ENCODE data around the gene ZNF511.
A peak's percentile ranks its signal among the peaks of the same experiment; 100 is the strongest.

Gene ZNF511

DNA sequence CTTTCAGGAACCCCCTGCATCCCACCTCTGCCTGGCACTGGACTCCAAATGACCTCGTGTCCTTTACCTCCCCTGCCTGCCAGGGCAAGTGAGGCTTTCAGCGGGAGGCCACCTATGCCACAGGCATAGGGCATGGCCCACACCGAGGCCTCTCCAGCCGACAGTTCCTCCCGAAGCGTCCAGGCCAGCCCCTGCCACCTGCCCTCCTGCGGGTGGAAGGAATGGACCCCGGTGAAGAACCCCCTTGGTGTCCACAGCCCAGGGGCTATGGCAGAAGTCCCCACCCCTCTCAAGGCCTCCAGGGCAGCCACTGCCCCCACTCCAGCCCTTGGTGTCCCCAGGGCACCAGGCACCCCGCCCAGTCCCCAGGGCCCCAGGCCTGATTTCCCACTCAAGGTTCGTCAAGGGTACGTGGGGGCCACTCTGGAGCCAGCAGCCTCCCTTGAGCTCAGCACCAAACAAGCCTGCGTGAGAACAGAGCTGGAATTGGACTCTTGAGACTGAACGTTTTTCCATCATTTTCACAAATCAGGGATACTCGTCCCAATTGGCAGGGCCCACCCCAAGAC is 46.0 kb downstream of the ZNF511 start:
- H3K27me3 Mint-ChIP-seq: peaks cover under 1% of the 10 kb centered on the region
- ATAC-seq: no peak
- H3K27ac Mint-ChIP-seq: no peak overlapping the region
- H3K4me1 Mint-ChIP-seq: peaks cover 21% of the 10 kb centered on the region
- no peak overlapping the region for H3K4me3 Mint-ChIP-seq
- no peaks in the 10 kb centered on the region for H3K36me3 Mint-ChIP-seq
- no peaks in the 10 kb centered on the region for H3K9me3 Mint-ChIP-seq

DNA sequence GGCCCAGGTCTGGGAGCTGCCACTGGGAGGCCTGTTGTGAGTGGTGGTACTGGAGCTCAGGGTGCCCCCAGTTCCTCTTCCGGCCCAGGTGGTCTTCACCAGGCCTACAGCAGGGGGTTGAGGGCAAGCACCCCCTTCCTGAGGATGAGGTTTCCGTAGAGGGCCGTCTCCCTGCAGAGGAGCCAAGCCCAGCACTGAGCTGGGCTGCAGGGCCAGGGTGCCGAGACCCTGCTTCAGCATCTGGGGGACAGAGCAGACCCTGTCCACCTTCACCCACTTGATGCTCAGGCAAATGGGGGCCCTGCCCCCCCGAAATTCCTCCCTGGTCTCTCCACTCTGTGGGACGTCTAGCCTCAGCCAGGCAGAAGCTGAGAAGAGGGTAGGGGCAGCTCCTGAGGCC is 46.6 kb downstream of the ZNF511 start:
- no peak for ATAC-seq
- Mint-ChIP-seq H3K36me3 (no peaks in the 10 kb centered on the region), H3K27ac (no peak overlapping the region), H3K27me3 (no peaks in the 10 kb centered on the region), H3K4me3 (no peak overlapping the region), H3K4me1 (peaks cover 26% of the 10 kb centered on the region), H3K9me3 (no peaks in the 10 kb centered on the region)

DNA sequence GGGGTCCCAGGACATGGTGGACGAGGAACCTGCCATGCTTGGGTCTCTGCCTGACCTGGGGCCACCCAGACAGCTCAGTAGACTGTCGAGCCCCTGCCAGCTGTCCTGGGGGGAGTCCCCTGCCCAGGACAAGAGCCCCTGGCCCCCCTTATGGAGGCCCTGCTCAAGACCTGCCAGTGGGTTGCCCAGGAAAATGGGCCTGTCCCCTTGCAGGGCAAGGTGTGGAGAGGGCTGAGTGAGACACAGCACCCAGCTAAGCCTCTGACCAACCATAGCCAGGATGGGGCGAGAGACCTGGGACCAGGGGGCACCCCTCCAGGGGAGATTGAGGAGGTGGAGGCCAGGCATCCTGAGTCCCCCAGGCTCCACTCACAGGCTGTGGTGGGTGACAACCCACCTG is 47.3 kb downstream of the ZNF511 start:
- Mint-ChIP-seq H3K36me3 (no peaks in the 10 kb centered on the region), H3K4me3 (peak overlapping the region; percentile 68), H3K4me1 (peaks cover 32% of the 10 kb centered on the region), H3K9me3 (no peaks in the 10 kb centered on the region), H3K27me3 (no peaks in the 10 kb centered on the region), H3K27ac (peak overlapping the region; percentile 24)
- ATAC-seq: no peak

DNA sequence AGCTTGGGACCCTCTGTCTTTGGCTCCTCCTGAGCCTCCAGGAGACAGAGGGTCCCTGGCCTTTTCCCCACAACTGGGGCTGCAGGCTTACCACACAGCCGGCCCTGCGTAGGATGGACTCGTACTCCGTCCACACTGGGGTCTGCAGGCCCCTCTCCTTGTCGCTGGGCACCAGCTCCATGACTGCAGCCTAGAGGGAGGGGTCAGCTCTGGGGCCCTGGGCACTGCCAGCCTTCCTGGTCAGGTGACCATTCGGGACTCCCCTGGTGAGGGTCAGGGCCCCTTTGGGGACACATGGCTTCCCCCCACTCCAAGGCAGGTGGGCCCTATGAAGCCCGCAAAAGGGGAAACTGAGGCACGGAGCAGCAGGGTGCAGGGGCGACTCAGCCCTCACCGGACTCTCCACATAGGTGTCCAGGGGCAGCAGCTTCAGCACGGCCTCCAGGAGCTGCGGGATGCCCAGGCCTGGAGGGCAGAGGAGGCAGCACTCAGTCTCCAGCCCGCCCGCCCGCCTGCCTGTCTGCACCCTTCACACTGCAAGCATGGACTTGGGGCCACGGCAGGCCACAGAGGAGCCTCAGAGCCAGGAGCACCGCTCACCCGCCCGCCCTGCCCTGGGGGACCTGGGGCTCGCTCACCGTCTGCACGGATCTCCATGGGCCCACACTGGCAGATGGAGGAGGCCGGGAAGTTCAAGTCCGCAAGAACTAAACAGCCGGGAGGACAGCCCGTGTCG is 48.0 kb downstream of the ZNF511 start:
- Mint-ChIP-seq H3K4me3 (peak overlapping the region; percentile 74), H3K27ac (peak overlapping the region; percentile 24)
- ATAC-seq: no peak

DNA sequence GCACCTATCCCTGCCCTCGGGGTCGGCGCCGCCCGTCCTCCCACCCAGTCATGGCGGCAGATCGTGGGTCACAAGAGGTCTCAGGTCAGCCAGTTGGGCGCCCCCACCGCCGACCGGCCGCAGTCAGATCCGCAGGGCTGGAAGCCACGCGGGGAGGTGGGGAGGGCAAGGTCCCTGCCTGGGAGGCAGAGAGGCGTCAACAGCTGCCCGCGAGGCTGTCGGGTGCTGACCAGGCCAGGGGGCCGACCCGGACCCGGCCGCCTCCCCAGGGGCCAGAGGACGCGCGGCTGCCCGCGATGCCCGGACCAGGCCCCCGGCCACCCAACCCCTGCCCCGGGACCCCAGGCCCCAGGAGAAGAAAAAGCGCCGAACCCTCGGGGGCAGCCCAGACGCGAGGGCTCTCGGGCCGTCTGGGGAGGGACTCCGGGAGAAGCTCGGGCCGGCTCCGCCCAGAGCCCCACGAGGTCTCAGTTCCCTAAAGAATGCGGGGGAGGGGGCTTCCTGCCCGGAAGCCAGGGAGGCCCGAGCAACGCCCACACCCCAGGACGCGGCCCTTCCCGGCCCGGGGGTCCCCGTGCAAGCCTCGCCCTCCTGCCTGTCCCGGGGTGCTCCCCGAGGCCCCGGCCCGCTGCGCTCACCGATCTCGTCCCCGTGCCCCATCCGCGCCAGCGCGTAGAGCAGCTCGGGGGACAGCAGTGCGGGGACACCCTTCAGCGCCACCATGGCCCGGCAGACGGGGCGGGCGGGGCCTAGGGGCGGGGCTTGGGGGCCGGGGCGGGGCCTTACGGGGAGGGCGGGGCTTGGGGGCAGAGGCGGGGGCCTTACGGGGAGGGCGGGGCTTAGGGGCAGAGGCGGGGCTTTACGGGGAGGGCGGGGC is 48.8 kb downstream of the ZNF511 start, which contains the start of gene FUOM:
Gene FUOM (minus strand): TSS at position 735 of the 877 bp plus-strand sequence. CDS start 12 bp downstream, at position 723.
- H3K4me1 Mint-ChIP-seq: peaks cover 46% of the 10 kb centered on the region
- no peaks in the 10 kb centered on the region for H3K9me3 Mint-ChIP-seq
- peaks cover 9% of the 10 kb centered on the region for H3K36me3 Mint-ChIP-seq
- peak within 1 kb of the TSS; percentile 24 for H3K27ac Mint-ChIP-seq
- peak within 1 kb of the TSS; percentile 74 for H3K4me3 Mint-ChIP-seq
- no peaks in the 10 kb centered on the region for H3K27me3 Mint-ChIP-seq
- ATAC-seq: peak; percentile 82

More for the DNA sequence above, 48.0 kb downstream of the ZNF511 start:
- H3K27me3 Mint-ChIP-seq: no peaks in the 10 kb centered on the region
- H3K4me1 Mint-ChIP-seq: peaks cover 39% of the 10 kb centered on the region
- peaks cover under 1% of the 10 kb centered on the region for H3K36me3 Mint-ChIP-seq
- no peaks in the 10 kb centered on the region for H3K9me3 Mint-ChIP-seq

DNA sequence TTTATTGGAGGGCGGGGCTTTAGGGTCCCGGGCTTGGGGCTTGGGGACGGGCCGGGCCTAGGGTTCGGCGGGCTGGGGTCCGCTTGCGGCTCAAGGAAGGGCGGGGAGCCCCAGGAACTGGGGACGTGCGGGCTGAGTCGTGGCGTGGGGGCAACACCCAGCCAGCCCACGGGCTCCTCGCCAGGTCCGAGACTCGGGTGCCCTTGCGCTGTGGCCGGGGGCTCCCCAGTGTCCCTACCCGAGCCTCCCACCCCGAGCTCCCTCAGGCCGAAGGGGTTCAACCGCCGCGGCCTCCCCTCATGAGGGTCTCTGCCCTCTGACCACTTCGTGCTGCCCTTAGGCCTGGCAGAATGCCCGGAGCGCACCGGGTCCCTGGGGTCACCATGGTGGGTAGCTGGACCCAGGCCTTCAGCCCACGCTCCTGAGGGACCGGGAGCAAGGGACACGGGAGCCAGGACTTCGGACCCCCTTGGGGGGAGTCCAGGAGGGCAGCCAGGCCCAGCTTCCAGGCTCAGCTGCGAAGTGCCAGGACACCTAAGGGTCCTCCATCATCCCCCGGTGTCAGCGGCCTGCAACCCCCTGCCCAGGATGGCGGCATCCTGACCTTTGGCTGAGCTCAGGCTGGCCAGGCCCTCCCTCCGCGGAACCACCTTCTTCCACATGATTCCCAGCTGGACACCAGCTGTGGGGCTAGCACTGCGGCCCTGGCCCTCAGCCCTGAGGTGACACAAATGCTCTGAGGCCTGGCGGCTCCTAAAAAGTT is 49.6 kb downstream of the ZNF511 start:
- no peaks in the 10 kb centered on the region for H3K27me3 Mint-ChIP-seq

GRCh38 chr10:133358925-133359310 is 50.2 kb downstream of the ZNF511 start:
- Mint-ChIP-seq H3K9me3 (no peaks in the 10 kb centered on the region), H3K27ac (no peak overlapping the region), H3K4me1 (peaks cover 40% of the 10 kb centered on the region), H3K36me3 (peaks cover 9% of the 10 kb centered on the region), H3K4me3 (peak overlapping the region; percentile 34), H3K27me3 (no peaks in the 10 kb centered on the region)
- ATAC-seq: no peak

More for the DNA sequence above, 49.6 kb downstream of the ZNF511 start:
- Mint-ChIP-seq H3K36me3 (peaks cover 9% of the 10 kb centered on the region), H3K4me3 (peak overlapping the region; percentile 34), H3K4me1 (peaks cover 41% of the 10 kb centered on the region), H3K27ac (no peak overlapping the region), H3K9me3 (no peaks in the 10 kb centered on the region)
- ATAC-seq: peak; percentile 5

DNA sequence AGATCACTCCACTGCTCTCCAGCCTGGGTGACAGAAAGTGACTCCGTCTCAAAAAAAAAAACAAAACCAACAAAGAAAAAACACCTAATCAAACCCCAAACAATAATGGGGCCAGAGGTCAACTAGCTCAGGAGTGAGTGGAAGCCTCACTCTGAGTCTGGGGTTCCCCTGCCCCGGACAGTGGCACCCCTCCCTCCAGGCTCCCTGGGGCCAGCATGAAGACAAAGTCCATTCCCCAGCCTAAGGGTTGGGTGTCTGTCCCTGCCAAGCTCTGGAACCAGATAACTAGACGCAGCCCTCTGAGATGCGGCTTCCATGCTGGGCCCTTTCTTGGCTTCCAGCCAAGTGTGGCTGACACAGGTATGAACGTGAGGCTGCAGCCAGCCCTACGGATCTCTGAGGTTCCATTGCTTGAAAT is 50.8 kb downstream of the ZNF511 start:
- Mint-ChIP-seq H3K9me3 (no peaks in the 10 kb centered on the region), H3K36me3 (peaks cover 12% of the 10 kb centered on the region), H3K4me3 (no peak overlapping the region), H3K4me1 (peaks cover 40% of the 10 kb centered on the region), H3K27me3 (no peaks in the 10 kb centered on the region), H3K27ac (no peak overlapping the region)
- ATAC-seq: no peak

DNA sequence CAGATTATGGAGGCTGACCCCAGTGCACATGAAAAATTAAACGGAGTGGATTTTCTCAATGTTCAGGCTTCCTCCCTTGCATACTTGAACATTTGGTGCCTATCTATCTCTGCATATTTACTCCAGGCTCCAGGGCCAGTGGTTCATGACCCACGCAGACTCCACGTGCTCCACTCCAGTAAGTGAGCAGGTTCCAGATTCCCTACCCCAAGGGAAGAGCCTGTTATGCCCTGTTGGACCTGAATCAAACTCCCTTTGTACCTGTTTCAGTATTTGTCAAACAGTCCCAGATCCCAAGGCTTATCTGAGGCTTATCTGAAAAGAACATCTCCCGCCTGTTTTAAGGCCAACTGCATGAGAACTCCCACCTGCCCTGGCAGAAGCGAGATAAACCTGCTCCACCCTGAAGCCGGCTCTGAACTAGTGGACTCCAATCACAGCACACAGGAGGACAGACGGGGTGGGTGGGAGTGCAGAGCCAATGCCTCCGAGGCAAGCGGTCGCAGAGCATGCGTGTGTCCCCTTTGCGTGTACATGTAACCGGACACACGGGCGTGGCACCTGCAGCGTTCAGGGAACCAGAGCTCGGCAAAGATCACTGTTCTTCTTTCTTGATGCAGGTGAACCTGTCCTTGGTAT is 51.4 kb downstream of the ZNF511 start:
- no peak overlapping the region for H3K4me3 Mint-ChIP-seq
- H3K4me1 Mint-ChIP-seq: peaks cover 40% of the 10 kb centered on the region
- ATAC-seq: no peak
- H3K36me3 Mint-ChIP-seq: peaks cover 17% of the 10 kb centered on the region
- no peak overlapping the region for H3K27ac Mint-ChIP-seq
- no peaks in the 10 kb centered on the region for H3K27me3 Mint-ChIP-seq
- H3K9me3 Mint-ChIP-seq: no peaks in the 10 kb centered on the region

DNA sequence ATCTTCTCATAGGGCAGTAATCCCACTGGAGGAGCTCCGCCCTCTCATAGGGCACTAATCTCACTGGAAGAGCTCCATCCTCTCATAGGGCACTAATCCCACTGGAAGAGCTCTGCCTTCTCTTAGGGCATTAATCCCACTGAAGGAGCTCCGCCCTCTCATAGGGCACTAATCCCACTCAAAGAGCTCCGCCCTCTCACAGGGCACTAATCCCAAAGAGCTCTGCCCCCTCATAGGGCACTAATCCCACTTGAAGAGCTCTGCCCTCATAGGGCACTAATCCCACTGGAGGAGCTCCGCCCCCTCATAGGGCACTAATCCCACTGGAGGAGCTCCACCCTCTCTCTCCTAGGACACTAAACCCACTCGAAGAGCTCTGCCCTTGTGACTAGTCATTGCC is 52.5 kb downstream of the ZNF511 start:
- no peak for ATAC-seq
- peak overlapping the region; percentile 54 for H3K4me3 Mint-ChIP-seq
- peak overlapping the region; percentile 67 for H3K27ac Mint-ChIP-seq
- no peaks in the 10 kb centered on the region for H3K27me3 Mint-ChIP-seq
- peaks cover 35% of the 10 kb centered on the region for H3K4me1 Mint-ChIP-seq
- H3K9me3 Mint-ChIP-seq: no peaks in the 10 kb centered on the region
- peaks cover 17% of the 10 kb centered on the region for H3K36me3 Mint-ChIP-seq

DNA sequence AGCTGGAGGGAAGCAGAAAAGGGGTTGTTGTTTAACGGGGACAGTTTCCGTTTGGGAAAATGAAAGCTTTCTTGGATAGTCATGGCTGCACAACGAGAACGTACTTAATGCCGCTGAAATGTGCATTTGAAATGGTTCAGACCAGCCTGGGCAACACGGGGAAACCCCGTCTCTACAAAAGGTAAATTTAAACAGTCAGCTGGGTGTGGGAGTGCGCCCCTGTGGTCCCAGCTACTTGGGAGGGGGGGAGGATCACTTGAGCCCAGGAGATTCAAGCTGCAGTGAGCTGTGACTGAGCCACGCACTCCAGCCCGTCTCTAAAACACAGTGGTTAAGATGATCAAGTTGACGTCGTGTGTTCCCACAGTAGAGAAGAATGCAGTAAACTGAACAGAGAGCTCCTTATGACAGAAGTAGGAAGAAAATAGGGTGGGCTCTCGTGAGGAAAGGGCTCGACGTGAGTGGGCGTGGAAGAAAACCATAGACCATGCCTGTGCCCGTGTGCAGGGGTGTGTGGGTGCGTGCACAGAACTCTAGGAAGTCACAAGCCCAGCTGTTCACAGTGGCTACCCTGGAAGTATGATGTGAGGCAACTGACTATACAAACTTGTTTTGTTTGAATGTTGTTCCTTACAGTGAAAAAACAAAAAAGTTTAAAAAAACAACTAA is 53.2 kb downstream of the ZNF511 start:
- Mint-ChIP-seq H3K27ac (peak overlapping the region; percentile 67), H3K36me3 (peaks cover 17% of the 10 kb centered on the region), H3K9me3 (no peaks in the 10 kb centered on the region), H3K4me1 (peaks cover 33% of the 10 kb centered on the region), H3K4me3 (peak overlapping the region; percentile 54), H3K27me3 (no peaks in the 10 kb centered on the region)
- peak; percentile 65 for ATAC-seq

Measured in stimulated activated memory B cell treated with anti-CD40 and anti-IgM and Interleukin-4, amounts not matched to agents 10 μg/mL and 1 μg/mL and 100 μg/mL, for 72 hours (primary cell).